ENCODE results near the gene FAM237A.

DNA sequence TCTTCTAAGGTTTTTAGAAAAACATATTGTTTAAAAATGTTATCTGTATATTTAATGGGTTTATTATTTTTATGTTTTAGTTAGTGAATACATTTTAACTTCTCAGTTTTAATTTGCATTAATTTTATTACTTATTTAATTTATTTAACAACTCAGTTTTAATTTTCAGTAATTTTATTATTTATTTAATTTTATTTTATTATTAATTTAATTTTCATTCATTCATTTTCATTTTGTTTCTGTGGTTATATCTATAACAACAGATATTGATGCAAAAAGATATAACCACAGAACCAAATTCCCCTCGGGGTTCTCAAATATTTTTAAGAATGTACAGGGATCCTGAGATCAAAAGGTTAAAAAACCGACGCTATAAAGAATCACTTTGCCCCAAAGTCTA lies 23.0 kb downstream of the FAM237A start:
- TF ChIP-seq, protein P1, sequence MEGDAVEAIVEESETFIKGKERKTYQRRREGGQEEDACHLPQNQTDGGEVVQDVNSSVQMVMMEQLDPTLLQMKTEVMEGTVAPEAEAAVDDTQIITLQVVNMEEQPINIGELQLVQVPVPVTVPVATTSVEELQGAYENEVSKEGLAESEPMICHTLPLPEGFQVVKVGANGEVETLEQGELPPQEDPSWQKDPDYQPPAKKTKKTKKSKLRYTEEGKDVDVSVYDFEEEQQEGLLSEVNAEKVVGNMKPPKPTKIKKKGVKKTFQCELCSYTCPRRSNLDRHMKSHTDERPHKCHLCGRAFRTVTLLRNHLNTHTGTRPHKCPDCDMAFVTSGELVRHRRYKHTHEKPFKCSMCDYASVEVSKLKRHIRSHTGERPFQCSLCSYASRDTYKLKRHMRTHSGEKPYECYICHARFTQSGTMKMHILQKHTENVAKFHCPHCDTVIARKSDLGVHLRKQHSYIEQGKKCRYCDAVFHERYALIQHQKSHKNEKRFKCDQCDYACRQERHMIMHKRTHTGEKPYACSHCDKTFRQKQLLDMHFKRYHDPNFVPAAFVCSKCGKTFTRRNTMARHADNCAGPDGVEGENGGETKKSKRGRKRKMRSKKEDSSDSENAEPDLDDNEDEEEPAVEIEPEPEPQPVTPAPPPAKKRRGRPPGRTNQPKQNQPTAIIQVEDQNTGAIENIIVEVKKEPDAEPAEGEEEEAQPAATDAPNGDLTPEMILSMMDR (conservative IDR thresholded peaks at IDR 0.05; ENCODE audit: low read length) = no peak
- TF ChIP-seq EZH2phosphoT487 (IDR thresholded peaks at IDR 0.05; ENCODE audit: borderline replicate concordance, low read depth, low read length) = no peak

All from OCI-LY7 (cell line).